ENCODE measurements around the gene DDX60. TPM values are rescaled to one million over a fixed set of nuclear protein-coding genes. Genes with fewer than 3 reads are reported as not detected.
"Not testable (repeated sequence)": the region's sequence is repeated elsewhere in the genome, so short reads cannot be mapped to it uniquely, and the experiment has no call there.

Gene DDX60
- total RNA-seq, 2 donors from 2014 or later = 22.6 to 67.2 TPM

DNA sequence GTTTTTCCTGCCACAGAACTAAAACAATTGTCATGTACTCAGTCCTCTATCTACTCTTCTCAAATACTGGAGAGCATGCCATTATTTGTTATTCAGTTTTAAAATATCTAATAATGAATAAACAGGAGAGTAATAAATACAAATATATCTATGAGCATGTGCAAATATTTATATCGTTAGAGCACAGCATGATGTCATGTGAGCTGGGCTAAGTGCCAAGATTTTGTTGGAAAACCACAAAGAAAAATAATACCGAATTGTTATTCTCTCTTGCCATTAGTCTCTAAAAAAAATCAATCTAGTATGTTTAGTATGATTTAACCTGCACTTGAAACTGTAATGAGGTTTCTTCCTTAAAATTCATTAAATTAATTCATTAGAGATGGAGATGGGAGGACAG is 97.3 kb downstream of the DDX60 start:
- no peaks in the 10 kb centered on the region for H3K27me3 ChIP-seq
- H3K36me3 ChIP-seq = peaks cover 9% of the 10 kb centered on the region
- no peak overlapping the region for H3K9ac ChIP-seq (ENCODE audit: low read depth in 2 of 2, low read length in 2 of 2)
- H3K4me1 ChIP-seq = no peaks in the 10 kb centered on the region
- TF ChIP-seq, protein P1, sequence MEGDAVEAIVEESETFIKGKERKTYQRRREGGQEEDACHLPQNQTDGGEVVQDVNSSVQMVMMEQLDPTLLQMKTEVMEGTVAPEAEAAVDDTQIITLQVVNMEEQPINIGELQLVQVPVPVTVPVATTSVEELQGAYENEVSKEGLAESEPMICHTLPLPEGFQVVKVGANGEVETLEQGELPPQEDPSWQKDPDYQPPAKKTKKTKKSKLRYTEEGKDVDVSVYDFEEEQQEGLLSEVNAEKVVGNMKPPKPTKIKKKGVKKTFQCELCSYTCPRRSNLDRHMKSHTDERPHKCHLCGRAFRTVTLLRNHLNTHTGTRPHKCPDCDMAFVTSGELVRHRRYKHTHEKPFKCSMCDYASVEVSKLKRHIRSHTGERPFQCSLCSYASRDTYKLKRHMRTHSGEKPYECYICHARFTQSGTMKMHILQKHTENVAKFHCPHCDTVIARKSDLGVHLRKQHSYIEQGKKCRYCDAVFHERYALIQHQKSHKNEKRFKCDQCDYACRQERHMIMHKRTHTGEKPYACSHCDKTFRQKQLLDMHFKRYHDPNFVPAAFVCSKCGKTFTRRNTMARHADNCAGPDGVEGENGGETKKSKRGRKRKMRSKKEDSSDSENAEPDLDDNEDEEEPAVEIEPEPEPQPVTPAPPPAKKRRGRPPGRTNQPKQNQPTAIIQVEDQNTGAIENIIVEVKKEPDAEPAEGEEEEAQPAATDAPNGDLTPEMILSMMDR (IDR thresholded peaks at IDR 0.05) = no peak
- no peak overlapping the region for H3K4me3 ChIP-seq
- no peaks in the 10 kb centered on the region for H3K9me3 ChIP-seq
- intact Hi-C loops (cut with DNase I) = no loop called here
- H3K27ac ChIP-seq = no peak overlapping the region
- DNase-seq = no peak

DNA sequence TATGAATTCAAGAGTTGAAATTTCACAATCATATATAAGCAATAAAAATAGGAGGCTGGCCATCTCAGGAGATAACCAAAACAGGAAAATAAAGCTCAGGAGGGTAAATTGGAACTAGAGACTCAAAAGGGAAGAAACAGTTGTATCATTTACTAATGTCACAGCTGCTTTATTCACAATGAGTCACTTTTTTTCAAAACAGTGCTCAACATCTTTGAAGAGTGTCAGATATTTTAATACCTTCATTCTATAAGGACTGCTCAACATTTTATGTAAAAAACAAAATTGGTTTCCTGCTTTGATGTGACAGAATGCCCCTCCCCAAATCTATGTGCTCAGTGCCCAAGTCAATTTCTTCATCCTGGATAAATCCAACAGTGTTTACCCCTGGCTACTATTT is 97.7 kb downstream of the DDX60 start:
- no peak overlapping the region for H3K27ac ChIP-seq
- H3K36me3 ChIP-seq = peaks cover 9% of the 10 kb centered on the region
- intact Hi-C loops (cut with DNase I) = no loop called here
- H3K9ac ChIP-seq (ENCODE audit: low read depth in 2 of 2, low read length in 2 of 2) = no peak overlapping the region
- H3K27me3 ChIP-seq = no peaks in the 10 kb centered on the region
- no peak overlapping the region for H3K4me3 ChIP-seq
- no peaks in the 10 kb centered on the region for H3K4me1 ChIP-seq
- no peak for DNase-seq
- H3K9me3 ChIP-seq = no peaks in the 10 kb centered on the region
- TF ChIP-seq, protein P1 (IDR thresholded peaks at IDR 0.05) = no peak

DNA sequence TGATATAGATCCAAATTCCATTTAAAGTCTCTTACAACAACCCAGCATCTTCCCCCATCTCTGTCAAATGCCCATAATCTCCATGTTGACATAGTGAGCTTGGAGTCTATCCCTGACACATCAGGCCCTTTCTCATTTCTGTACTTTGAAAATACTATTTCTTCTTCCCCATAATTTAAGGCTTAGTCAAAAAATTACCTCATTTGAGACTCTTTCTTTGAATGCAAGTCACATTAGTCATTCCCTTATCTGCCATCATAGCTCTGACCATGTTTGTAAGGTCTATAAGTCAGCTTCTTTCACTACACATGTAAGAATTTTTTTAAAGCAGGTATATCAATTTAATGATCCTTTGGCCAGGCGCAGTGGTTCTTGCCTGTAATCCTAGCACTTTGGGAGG is 99.9 kb downstream of the DDX60 start:
- no peaks in the 10 kb centered on the region for H3K4me1 ChIP-seq
- no peaks in the 10 kb centered on the region for H3K9me3 ChIP-seq
- TF ChIP-seq, protein P1 (IDR thresholded peaks at IDR 0.05) = no peak
- H3K27ac ChIP-seq = no peak overlapping the region
- no peaks in the 10 kb centered on the region for H3K27me3 ChIP-seq
- H3K9ac ChIP-seq (ENCODE audit: low read depth in 2 of 2, low read length in 2 of 2) = no peak overlapping the region
- peaks cover 9% of the 10 kb centered on the region for H3K36me3 ChIP-seq
- no peak overlapping the region for H3K4me3 ChIP-seq
- DNase-seq = no peak
- intact Hi-C loops (cut with DNase I) = no loop called here

DNA sequence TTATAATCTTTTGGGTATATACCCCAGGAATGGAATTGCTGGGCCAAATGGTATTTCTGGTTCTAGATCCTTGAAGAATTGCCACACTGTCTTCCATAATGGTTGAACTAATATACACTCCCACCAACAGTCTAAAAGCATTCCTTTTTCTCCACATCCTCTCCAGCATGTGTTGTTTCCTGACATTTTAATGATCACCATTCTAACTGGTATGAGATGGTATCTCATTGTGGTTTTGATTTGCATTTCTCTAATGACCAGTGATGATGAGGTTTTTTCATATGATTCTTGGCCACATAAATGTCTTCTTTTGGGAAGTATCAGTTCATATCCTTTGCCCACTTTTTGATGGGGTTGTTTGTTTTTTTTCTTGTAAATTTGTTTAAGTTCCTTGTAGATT is 105.0 kb downstream of the DDX60 start:
- H3K9me3 ChIP-seq; H3K27ac ChIP-seq; H3K4me1 ChIP-seq; H3K9ac ChIP-seq (ENCODE audit: low read depth in 2 of 2, low read length in 2 of 2); DNase-seq; H3K27me3 ChIP-seq; H3K36me3 ChIP-seq; H3K4me3 ChIP-seq; intact Hi-C loops (cut with DNase I): not testable (repeated sequence)

DNA sequence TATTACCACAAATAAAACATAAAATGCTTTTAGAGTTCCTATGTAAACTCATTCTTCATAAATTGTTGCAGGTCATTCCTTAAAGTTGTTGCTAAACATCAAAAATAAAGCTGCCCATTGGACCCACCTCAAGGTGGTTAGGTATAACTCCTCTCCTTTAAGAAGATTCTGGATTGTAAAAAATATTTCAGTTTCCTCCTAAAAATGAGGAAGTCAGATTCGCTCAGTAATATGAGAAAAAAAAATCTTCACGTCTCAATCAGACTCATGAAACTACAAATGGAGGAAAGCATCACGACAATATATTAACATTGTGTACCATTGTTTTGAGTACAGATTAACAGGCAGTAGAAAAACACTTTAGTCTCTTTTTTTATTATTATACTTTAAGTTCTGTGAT is 105.9 kb downstream of the DDX60 start:
- intact Hi-C loops (cut with DNase I) = no loop called here
- H3K4me3 ChIP-seq = no peak overlapping the region
- no peaks in the 10 kb centered on the region for H3K27me3 ChIP-seq
- TF ChIP-seq, protein P1 (IDR thresholded peaks at IDR 0.05) = no peak
- H3K27ac ChIP-seq = no peak overlapping the region
- H3K4me1 ChIP-seq = no peaks in the 10 kb centered on the region
- no peak overlapping the region for H3K9ac ChIP-seq (ENCODE audit: low read depth in 2 of 2, low read length in 2 of 2)
- no peak for DNase-seq
- peaks cover 9% of the 10 kb centered on the region for H3K36me3 ChIP-seq
- no peaks in the 10 kb centered on the region for H3K9me3 ChIP-seq

DNA sequence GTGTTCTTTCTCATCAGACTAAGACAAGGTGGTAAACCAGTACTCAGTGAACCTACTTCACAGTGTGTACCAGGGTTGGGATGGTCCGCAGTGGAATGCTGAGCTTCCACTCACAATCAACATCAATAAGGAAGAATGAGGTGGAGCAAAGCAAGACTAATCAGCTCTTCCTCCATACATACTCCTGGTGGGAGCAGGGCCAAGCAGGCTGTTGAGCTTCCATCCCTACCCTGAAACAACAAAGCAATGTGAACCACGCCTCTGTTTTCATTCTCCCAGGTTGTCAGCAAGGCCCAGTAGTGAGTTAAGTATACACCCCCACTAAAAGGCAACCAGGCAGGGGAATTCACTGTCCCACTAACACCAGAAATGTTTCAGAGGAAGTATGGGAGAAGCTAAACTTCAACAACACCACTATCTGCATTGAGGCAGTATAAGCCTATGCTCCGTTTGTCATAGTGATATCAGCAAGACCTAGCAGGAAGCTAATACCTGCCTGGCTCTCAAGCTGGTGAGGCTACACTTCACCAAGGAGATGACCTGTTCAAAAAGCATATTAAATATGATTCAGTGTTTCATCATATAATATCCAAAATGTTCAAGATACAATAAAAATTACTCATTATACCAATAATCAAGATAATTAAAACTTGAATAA is 109.5 kb downstream of the DDX60 start:
- Histone ChIP-seq H3K9ac (ENCODE audit: low read depth in 2 of 2, low read length in 2 of 2) (peak overlapping the region in 1 of 2 donors; percentile 9), H3K4me1 (no peaks in the 10 kb centered on the region), H3K4me3 (no peak overlapping the region), H3K9me3 (no peaks in the 10 kb centered on the region), H3K27me3 (no peaks in the 10 kb centered on the region), H3K27ac (no peak overlapping the region), H3K36me3 (no peaks in the 10 kb centered on the region)
- TF ChIP-seq, protein P1 (IDR thresholded peaks at IDR 0.05) = no peak
- peak; percentile 40 for DNase-seq
- intact Hi-C loops (cut with DNase I) = no loop called here

Measured in colonic mucosa (tissue), 4 donors.